22Rv1 (cell line): ENCODE measurements around the gene CEP95.
"Not testable (repeated sequence)": the region's sequence is repeated elsewhere in the genome, so short reads cannot be mapped to it uniquely, and the experiment has no call there.

ENCODE experiments used
- H3K27ac ChIP-seq: fragments of 450-650 bp; 2 replicates; pipeline ENCODE4 v1.5.1; 2017
- CTCF ChIP-seq: fragments of 450-650 bp; IDR thresholded peaks from 2 replicates; pipeline ENCODE4 v1.5.1; 2017; ENCODE audit warnings: mild to moderate bottlenecking
- ZFX ChIP-seq: fragments of 450-650 bp; IDR thresholded peaks from 2 replicates; pipeline ENCODE4 v1.6.1; 2017; ENCODE audit warnings: antibody characterized with exemption, borderline replicate concordance

CEP95 gene

GRCh38 chr17:64466019-64466735, 40.6 kb upstream of the CEP95 start:
- TF ChIP-seq CTCF, result no peak
- TF ChIP-seq ZFX, result no peak
- H3K27ac ChIP-seq, result no peak overlapping the region

DNA sequence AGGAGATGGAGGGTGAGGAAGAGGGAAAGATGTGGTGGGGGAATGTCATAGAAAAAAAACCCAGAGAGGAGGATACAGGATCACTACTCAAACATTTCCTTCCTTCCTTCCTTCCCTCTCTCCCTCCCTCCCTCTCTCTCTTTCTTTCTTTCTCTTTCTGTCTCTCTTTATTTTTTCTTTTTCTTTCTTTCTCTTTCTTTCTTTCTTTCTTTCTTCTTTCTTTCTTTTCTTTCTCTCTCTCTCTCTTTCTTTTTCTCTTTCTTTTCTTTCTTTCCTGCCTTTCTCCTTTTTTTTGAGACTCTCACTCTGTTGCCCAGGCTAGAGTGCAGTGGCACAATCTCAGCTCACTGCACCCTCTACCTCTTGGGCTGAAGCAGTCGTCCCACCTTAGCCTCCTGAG, 39.9 kb upstream of the CEP95 start:
- not testable (repeated sequence) for H3K27ac ChIP-seq

GRCh38 chr17:64470625-64471024, 36.2 kb upstream of the CEP95 start:
- TF ChIP-seq CTCF (no peak), ZFX (no peak)
- no peak overlapping the region for H3K27ac ChIP-seq

- TF ChIP-seq ZFX (no peak), CTCF (no peak)
- H3K27ac ChIP-seq, result no peak overlapping the region
Measured at GRCh38 chr17:64471440-64471839, 35.3 kb upstream of the CEP95 start.

- TF ChIP-seq CTCF (no peak), ZFX (no peak)
- no peak overlapping the region for H3K27ac ChIP-seq
Measured at GRCh38 chr17:64472564-64472963, 34.2 kb upstream of the CEP95 start.

- TF ChIP-seq ZFX, result no peak
- no peak for TF ChIP-seq CTCF
Measured at GRCh38 chr17:64477849-64478248, 28.9 kb upstream of the CEP95 start.

DNA sequence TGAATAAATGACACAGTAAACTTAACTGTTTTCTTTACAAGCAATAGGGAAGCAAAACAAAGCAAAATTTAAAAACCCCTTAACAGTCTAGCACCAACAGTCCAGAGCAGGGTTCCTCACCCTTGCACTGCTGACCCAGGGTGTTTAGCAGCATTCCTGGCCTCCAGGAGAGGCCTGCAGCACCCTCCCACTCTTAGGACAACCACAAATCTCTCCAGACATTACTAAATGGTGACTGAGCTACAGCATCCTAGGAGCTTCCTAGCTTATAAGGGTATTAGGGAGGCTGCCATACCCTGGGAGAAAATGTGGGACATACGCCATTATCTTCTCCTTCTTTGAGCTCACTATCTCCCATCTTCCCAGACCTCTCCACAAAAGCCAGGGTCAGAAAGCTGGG, 25.8 kb upstream of the CEP95 start:
- no peak overlapping the region for H3K27ac ChIP-seq
- no peak for TF ChIP-seq ZFX
- TF ChIP-seq CTCF, result no peak

More at GRCh38 chr17:64477849-64478248, 28.9 kb upstream of the CEP95 start:
- H3K27ac ChIP-seq, result no peak overlapping the region

DNA sequence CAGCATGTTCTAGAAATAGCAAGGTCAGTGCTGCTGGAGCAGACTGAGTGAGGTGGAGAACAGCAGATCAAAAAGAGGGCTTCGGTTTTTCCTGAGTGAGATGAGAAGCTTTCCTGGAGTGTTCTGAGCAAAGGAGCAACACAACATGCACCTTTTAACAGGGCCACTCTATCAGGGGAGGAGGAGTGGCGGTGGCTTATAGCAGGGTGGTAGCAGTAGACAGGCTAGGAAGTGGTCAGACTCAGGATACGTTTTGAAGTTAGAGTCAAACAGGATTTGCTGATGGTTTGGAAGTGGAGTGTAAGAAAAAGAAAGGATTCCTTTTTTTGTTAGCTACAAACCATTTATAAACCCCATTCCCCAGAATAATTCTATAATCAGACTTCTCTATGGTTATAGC, 22.4 kb upstream of the CEP95 start:
- no peak for TF ChIP-seq ZFX
- H3K27ac ChIP-seq, result no peak overlapping the region
